Activated naive CD8-positive, alpha-beta T cell treated with anti-CD3 and anti-CD28 coated beads, Interleukin-2, amount 10 ng/mL, durations not matched to agents 7 days and 5 days (primary cell): ENCODE results near the gene TMA7B. TPM values are rescaled to one million over a fixed set of nuclear protein-coding genes. Genes with fewer than 3 reads are reported as not detected.
"Not testable (repeated sequence)": the region's sequence is repeated elsewhere in the genome, so short reads cannot be mapped to it uniquely, and the experiment has no call there.

ENCODE experiments used
- ATAC-seq: fragments of 150-1000 bp; cut with Tn5 transposase; one replicate; pipeline ENCODE4 v1.10.0; 2021; ENCODE audit warnings: low read depth, moderate library complexity
- POLR2A ChIA-PET: fragments of 350-600 bp; sonication (Branson Sonifier 250); formaldehyde crosslinking; loops from one replicate; lab custom pipeline; 2021; ENCODE audit warnings: antibody characterized with exemption; lab: Charles Lee
- DNase-seq: peaks from one replicate; pipeline ENCODE4 v3.0.0; 2021
- H3K27ac Mint-ChIP-seq: one replicate; pipeline ENCODE4 v1.8.0; 2022; ENCODE audit warnings: mild to moderate bottlenecking, mixed read lengths
- H3K27me3 Mint-ChIP-seq: one replicate; pipeline ENCODE4 v1.8.0; 2022; ENCODE audit warnings: mild to moderate bottlenecking, moderate library complexity, mixed read lengths
- H3K36me3 Mint-ChIP-seq: one replicate; pipeline ENCODE4 v1.8.0; 2021; ENCODE audit warnings: mild to moderate bottlenecking, mixed read lengths
- H3K4me1 Mint-ChIP-seq: one replicate; pipeline ENCODE4 v1.8.0; 2021; ENCODE audit warnings: mixed read lengths
- H3K4me3 Mint-ChIP-seq: one replicate; pipeline ENCODE4 v1.8.0; 2022; ENCODE audit warnings: mild to moderate bottlenecking, moderate library complexity, mixed read lengths
- H3K9me3 Mint-ChIP-seq: one replicate; pipeline ENCODE4 v1.8.0; 2021; ENCODE audit warnings: mixed read lengths
- total RNA-seq, 2 experiments: library from RNA; stranded (reverse); gene quantifications; one replicate each; pipeline ENCODE4 v1.2.3, GENCODE V29; 2021

TMA7B gene
- total RNA-seq, 2 experiments from 2014 or later = 8.5 to 9.1 TPM

DNA sequence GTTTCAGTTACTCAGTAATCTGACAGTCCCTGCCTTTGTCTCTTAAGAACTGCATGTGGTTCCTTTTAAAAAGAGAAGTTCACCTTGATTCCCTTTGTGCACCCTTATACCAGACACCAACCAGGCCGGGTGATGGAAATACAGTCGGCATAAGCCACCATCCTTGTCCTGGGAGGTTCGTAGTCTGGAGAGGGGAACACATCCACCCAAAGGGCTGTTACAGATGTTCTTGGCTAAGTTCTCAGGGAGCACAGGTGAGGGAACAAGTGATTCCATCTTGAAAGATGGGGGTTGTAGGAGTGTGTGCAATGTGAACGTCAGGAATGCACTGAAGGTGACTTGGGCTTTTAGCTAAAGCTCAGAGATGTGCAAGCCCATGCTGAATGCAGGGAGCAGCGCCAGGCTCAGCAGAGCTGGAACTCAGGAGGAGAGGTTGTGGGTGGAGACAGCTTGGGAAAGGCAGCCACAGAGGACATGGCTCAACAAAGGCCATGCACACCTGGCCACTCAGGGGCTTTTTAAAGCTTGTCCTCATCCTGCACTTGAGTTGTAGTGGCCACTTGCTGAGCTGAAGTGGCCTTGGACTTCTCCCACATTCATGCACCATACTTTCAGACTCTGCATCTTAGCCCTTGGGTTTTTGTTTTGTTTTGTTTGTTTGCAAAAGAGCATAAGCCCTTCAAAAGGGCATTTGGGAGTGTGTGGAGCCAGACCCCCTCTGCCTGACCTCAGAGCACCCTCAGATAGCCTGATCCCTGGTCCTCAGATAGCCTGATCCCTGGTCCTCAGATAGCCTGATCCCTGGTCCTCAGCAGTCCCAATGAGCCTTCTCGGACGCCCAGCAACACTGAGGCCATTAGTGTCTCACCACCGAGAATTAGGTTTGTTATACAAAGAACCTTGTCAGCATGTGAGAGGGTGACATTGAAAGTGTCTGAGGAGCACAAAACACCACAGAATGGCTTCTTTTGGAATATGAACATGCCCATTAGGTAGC, 12.7 kb upstream of the TMA7B start:
- POLR2A ChIA-PET = interaction anchor here (1.1 to 1.5 kb wide), 2 partner anchors 14 to 32 kb away, joined by 3 read pairs; no protein-coding TSS in a partner anchor
- Mint-ChIP-seq H3K4me3 (peak overlapping the region; percentile 35), H3K27ac (peak overlapping the region; percentile 68), H3K36me3 (peaks cover 64% of the 10 kb centered on the region), H3K4me1 (peaks cover 92% of the 10 kb centered on the region), H3K9me3 (no peaks in the 10 kb centered on the region), H3K27me3 (no peaks in the 10 kb centered on the region)
- DNase-seq (no peak), ATAC-seq (no peak)

DNA sequence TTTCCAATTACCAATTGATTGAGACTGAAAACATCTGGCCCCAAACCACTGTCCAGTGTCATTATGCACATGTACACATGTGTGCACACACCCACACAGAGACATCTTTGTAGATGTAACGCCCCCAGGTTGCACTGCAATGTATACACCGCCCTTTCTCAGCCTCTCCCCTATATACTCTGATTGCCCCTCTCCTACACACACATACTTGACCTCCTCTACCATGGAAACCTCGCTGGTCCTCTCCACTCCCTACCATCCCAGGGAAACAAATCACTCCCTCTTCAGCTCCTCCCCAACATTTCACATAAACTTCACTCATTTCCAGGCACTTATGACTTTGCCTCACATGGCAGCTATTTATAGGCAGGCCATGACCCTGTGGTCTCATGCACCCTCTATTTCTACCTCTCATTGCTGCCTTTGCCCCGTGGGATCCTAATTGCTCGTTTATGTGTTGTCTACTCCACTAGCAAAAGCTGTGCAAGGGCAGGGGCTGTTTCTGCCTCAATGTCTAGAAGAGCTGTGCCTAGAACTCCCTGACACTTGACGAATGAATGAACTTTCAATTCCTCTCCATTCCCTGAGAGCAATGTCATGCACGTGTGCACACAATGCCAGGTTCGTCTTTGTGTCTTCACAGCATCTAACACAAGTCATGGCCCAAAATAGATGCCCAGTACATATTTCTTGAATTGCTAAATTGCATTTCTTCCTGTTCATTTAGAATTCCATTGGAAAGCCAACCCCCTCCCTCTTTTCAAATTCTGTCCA, 10.0 kb upstream of the TMA7B start:
- Mint-ChIP-seq H3K9me3 (no peaks in the 10 kb centered on the region), H3K4me1 (peaks cover 90% of the 10 kb centered on the region), H3K4me3 (peak overlapping the region; percentile 73), H3K27me3 (no peaks in the 10 kb centered on the region), H3K27ac (peak overlapping the region; percentile 62), H3K36me3 (peaks cover 71% of the 10 kb centered on the region)
- DNase-seq (no peak), ATAC-seq (no peak)
- POLR2A ChIA-PET = interaction anchor here (1.2 to 1.9 kb wide), 3 partner anchors 9 to 24 kb away, joined by 4 to 7 read pairs (median 6); partner anchors contain the start of gene TMA7B

DNA sequence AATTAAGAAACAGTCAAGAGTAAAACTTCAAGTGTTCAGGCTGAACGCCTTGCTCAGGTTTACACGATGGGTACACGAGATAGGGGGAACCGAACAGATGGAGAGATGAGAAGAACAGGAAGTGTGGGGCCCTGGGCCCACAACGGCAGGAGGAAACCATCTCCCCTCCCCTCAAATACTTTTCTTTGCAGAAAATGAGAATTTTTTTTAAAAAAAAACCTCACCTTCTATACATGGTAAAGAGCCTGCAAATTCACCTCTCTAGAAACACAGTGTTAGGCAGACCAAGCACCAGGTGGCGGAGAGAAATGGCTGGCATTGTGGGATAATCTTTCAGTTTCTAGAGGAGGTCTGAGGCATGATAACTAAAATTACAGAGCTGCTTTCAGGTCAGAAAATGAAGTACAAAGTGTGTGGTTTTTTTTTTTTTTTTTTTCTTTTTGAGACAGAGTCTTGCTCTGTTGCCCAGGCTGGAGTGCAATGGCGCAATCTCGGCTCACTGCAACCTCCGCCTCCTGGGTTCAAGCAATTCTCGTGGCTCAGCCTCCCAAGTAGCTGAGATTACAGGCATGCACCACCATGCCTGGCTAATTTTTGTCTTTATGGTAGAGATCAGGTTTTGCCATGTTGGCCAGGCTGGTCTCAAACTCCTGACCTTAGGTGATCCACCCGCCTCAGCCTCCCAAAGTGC, 8.4 kb upstream of the TMA7B start:
- H3K27me3 Mint-ChIP-seq, DNase-seq, H3K9me3 Mint-ChIP-seq: not testable (repeated sequence)
- Mint-ChIP-seq H3K36me3 (peaks cover 75% of the 10 kb centered on the region), H3K4me3 (peak overlapping the region; percentile 73), H3K4me1 (peaks cover 89% of the 10 kb centered on the region), H3K27ac (peak overlapping the region; percentile 88)
- peak; percentile 61 for ATAC-seq
- POLR2A ChIA-PET = interaction anchor here (0.5 to 3.1 kb wide), 8 partner anchors 8 to 760 kb away, joined by 3 to 16 read pairs (median 4); partner anchors contain the start of gene TMA7B

DNA sequence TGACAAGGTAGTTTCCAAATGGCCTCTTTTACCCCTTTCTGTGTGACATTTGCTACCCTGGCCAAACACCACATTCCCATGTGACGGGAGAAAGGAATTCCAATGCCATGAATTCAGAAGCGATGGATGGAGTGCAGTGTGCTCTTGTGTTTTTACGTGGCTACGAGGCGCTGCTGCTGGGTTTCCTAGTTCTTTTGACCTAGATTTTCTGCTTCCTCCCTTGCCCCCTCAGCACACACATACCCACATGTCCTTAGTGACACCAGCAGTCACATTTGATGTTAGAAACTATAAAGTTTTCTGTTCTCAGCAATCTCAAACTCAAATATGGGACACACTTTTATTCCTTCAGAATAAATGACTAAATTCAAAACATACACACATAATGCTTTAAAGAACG, 7.8 kb upstream of the TMA7B start:
- no peak for DNase-seq

DNA sequence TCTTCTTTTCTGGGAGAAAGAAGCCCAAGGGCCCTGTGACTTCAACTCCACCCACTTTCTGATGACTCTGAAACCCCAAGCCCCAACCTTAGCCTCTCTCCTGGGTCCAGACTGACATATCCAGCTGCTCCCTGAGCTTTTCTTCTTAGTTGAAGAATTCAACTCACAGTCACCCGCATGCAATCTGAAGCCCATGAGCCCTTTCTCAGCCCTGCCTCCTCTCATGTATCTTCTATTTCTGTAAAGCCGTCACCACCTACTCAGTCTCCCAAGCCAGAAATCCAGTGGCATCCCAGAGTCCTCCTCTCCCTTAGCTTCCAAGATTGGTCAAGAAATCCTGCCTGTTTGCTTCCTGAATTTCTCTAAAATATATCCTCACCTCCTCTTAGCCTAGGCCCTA, 7.1 kb upstream of the TMA7B start:
- Mint-ChIP-seq H3K27me3 (no peaks in the 10 kb centered on the region), H3K4me1 (peaks cover 89% of the 10 kb centered on the region), H3K27ac (peak overlapping the region; percentile 88), H3K36me3 (peaks cover 82% of the 10 kb centered on the region), H3K9me3 (no peaks in the 10 kb centered on the region), H3K4me3 (peak overlapping the region; percentile 73)
- DNase-seq (no peak), ATAC-seq (no peak)
- POLR2A ChIA-PET = interaction anchor here (3.1 kb wide), 1 partner anchor 10 kb away, joined by 16 read pairs; no protein-coding TSS in a partner anchor

More for the DNA sequence above, 7.8 kb upstream of the TMA7B start:
- peak overlapping the region; percentile 73 for H3K4me3 Mint-ChIP-seq
- H3K36me3 Mint-ChIP-seq = peaks cover 78% of the 10 kb centered on the region
- H3K4me1 Mint-ChIP-seq = peaks cover 89% of the 10 kb centered on the region
- POLR2A ChIA-PET = interaction anchor here (0.7 to 3.1 kb wide), 5 partner anchors 10 to 158 kb away, joined by 3 to 16 read pairs (median 4); no protein-coding TSS in a partner anchor
- H3K27me3 Mint-ChIP-seq = no peaks in the 10 kb centered on the region
- ATAC-seq = no peak
- H3K27ac Mint-ChIP-seq = peak overlapping the region; percentile 88
- no peaks in the 10 kb centered on the region for H3K9me3 Mint-ChIP-seq

DNA sequence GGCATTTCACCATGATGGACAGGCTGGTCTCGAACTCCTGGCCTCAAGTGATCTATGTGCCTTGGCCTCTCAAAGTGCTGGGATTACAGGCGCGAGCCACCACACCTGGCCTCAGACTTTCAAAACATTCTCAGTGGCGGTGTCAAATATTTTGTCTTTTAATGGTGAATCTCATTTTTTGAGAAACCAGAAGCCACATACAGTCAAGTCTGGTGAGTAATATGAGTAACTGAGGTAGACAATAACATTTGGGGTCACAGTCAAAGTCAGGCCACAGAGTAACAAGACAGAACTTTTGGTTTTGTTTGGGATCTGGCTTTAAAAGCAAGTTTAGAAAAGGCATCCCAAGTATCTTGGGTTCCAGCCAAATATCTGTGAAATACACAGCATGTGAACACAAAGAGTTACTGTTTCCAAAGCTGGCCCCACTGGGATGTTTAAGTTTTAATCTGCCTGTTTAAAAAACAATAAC, 5.6 kb upstream of the TMA7B start:
- H3K4me3 Mint-ChIP-seq = peak overlapping the region; percentile 28
- ATAC-seq (peak; percentile 22), DNase-seq (no peak)
- POLR2A ChIA-PET = interaction anchor here (0.8 to 3.1 kb wide), 2 partner anchors 11 to 12 kb away, joined by 3 to 16 read pairs; no protein-coding TSS in a partner anchor
- peak overlapping the region; percentile 25 for H3K27ac Mint-ChIP-seq
- H3K36me3 Mint-ChIP-seq = peaks cover 75% of the 10 kb centered on the region
- H3K4me1 Mint-ChIP-seq = peaks cover 89% of the 10 kb centered on the region
- no peaks in the 10 kb centered on the region for H3K27me3 Mint-ChIP-seq
- H3K9me3 Mint-ChIP-seq = no peaks in the 10 kb centered on the region

DNA sequence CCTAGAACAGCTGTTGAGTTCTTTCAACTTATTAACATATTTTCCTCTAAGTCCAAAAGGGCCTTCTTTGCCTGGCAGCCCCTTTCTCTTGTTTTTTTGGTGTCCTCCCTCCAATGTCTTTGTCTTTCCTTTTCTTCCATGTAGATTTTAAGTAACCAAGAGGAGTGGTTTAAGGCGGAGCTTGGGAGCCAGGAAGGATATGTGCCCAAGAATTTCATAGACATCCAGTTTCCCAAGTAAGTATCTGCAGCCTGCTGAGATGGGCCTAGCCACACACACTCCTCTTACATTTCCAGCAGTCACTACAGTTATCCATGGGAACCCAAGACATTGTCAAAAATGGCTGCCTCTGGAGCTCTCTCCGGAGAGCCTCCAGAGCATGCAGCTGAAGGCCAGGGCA, 4.5 kb upstream of the TMA7B start:
- Mint-ChIP-seq H3K4me1 (peaks cover 89% of the 10 kb centered on the region), H3K4me3 (peak overlapping the region; percentile 14), H3K27ac (no peak overlapping the region), H3K27me3 (no peaks in the 10 kb centered on the region), H3K9me3 (no peaks in the 10 kb centered on the region), H3K36me3 (peaks cover 77% of the 10 kb centered on the region)
- POLR2A ChIA-PET = interaction anchor here (0.7 to 0.8 kb wide), 2 partner anchors 12 to 636 kb away, joined by 3 read pairs; partner anchors contain the start of gene RPL3
- DNase-seq (no peak), ATAC-seq (no peak)

DNA sequence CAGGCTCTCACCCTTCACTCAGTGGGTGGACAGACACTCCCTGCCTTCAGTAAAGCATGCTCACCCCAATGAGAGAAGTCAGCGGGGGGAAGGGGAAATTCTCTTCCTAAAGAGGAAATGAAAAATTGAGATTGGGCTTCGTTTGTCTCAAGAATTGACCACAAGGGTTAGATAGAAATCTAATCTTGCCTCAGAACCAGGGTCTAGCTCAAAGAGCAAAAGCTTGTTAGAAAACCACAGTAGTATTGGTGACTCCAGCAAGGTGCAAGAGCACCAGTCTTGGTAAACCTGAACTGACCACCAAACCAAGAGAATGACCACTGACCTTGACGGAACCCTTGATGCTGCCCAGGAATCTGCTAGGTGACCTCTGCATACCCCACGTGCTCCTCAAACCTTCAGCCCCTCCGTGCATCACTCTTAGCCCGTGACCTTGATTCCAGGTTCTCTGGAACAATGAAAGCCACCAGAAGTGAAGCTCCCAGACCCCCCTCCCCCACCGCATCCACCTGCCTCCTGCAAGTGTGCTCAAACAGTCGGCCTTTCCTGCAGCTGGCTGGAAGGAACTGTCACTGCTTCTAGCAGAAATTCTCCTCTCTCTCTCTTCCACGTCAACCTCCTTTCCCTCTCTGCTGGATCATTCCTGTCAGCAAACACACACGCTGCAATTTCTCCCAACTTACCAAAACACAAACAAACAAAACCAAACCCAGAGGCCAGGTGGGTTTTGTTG, 3.1 kb upstream of the TMA7B start:
- Mint-ChIP-seq H3K27ac (peak overlapping the region; percentile 83), H3K9me3 (no peaks in the 10 kb centered on the region), H3K4me3 (peak overlapping the region; percentile 56), H3K4me1 (peaks cover 90% of the 10 kb centered on the region), H3K27me3 (no peaks in the 10 kb centered on the region), H3K36me3 (peaks cover 76% of the 10 kb centered on the region)
- DNase-seq = no peak
- ATAC-seq = no peak
- POLR2A ChIA-PET = interaction anchor here (1.3 kb wide), 1 partner anchor 24 kb away, joined by 5 read pairs; no protein-coding TSS in a partner anchor

DNA sequence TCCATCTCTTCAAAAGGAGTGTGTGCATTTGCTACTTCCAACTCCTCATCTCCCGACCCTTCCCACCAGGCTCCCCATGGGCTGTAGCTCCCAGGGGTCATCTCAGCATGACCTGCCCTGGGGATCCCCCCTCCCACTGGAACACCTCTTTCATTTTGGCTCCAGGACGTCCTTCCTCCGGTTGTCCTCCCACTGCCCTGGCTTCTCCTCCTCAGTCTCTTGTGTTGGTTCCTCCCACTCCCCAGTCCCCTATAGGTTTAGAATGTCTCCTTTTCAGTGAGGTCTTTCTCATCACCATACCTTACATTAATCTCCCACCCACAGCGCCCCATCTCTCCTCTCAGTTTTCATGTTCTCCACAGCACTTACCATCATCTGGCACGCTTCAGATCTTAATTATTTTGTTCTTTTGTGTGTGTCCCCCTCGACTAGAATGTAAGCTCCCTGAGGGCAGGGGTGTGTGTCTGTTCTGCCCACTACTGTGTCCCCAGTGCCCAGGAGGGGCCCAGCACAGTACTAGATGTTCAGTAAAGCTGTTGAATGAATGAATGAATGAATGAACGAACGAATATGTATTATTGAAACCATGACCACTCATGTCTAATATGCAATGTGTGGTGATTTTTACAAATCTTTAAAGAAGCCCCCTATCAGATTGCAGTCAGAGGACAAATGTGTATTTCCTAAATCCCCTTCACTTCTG, 2.0 kb upstream of the TMA7B start:
- Mint-ChIP-seq H3K9me3 (no peaks in the 10 kb centered on the region), H3K27ac (peak overlapping the region; percentile 59), H3K27me3 (no peaks in the 10 kb centered on the region), H3K4me3 (peak overlapping the region; percentile 37), H3K4me1 (peaks cover 86% of the 10 kb centered on the region), H3K36me3 (peaks cover 70% of the 10 kb centered on the region)
- ATAC-seq = no peak
- no peak for DNase-seq
- POLR2A ChIA-PET = no interaction called here

DNA sequence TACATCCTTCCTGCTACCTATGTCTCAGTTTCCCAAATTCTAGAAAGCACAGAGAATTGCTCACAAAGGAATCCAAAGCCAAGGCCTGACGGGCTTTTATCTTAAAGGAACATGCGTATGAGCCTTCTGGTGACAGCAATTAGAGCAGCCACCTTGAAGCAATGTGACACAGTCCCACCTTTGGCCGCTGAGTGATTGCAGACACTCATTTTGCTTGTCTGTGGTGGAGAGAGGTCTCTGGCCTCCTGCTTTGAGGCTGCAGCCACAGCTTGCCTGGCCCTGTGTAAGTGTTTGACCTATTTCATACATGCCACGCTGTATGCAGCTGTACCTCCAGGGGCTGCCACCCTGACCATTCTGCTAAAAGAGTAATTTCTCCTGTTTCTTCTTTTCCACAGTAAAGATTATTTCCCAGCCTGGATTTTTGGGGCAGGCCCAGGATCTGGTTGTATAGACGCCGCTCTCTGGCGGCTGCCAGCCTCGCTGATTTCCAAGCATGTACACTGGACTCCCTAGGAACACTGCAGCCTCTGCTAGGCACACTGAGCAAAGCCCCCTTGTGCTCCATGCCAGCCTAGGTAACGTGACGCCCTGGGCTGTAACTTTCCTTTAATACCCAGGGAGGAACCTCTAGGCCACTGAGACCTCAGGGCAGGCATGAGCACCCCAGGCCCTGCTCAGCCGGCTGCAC, 1.1 kb upstream of the TMA7B start:
- DNase-seq (no peak), ATAC-seq (no peak)
- Mint-ChIP-seq H3K9me3 (no peaks in the 10 kb centered on the region), H3K27me3 (no peaks in the 10 kb centered on the region), H3K36me3 (peaks cover 66% of the 10 kb centered on the region), H3K4me3 (no peak overlapping the region), H3K27ac (peak overlapping the region; percentile 90), H3K4me1 (peaks cover 82% of the 10 kb centered on the region)
- POLR2A ChIA-PET = interaction anchor here (0.7 to 2.0 kb wide), 2 partner anchors 9 to 17 kb away, joined by 3 to 7 read pairs; no protein-coding TSS in a partner anchor
